ENCODE measurements around the gene SLC36A1.
"Not testable (repeated sequence)": the region's sequence is repeated elsewhere in the genome, so short reads cannot be mapped to it uniquely, and the experiment has no call there.

SLC36A1 gene

DNA sequence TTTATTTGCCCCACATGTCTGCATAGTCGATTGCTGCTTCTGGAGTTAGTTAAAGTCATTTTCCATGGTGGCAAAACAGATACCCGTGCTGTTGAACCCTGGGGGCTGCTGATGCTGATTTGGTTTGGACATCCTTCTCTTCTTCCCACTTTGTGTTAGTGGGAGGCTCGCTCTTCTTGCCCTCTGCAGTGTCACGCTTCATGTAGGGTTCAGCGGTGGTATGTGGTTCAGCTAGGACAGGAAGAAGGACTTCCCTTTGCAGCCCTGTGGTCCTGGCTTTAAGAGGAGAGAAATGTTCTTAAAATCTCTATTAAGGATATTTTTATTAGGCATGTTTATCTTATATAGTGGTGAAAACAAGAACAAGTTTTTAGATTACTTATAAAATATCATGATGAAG lies 36.2 kb downstream of the SLC36A1 start:
- DNase-seq (ENCODE audit: low read depth) = no peak

DNA sequence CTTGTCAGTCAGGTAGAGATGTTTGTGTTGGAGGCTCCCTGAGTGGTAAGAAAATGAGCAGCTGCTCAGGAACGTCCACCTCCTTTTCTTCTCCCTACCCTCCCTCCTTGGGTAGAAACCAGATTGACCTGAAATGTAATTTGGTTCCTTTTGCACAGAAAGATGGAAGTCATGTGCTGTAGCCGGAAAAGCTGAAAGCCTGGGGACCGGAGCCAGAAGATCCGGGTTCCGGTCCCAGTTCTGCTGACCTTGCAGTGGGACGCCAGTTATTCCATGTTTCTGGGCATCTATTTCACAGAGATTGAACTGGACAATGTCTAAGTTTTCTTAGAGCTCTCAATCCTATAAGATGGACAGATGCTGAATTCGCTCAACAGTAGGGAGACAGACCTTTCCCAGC lies 40.1 kb downstream of the SLC36A1 start:
- no peak for DNase-seq (ENCODE audit: low read depth)

DNA sequence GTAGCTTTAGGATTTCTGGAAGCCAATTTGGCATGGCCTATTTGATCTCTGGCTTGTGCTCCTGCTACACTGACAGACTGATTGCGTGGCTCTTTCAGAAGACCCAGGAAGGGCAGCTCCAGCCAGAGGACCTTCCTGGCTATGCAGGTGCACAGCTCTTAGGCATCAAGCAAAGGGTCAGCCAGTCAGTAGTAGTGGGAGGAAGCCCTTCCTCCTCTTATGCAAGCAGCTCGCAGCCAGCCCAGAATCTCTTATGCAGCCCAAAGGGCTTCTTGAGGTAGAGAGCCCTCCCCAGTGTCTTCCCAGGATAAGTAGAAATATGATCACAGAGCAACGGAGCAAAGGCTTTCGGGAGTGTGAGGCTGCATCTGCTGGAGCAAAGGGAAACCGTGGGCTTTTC lies 43.2 kb downstream of the SLC36A1 start:
- DNase-seq (ENCODE audit: low read depth) = no peak

- no peak for DNase-seq (ENCODE audit: low read depth)
Observed at GRCh38 chr5:151491062-151491461, 43.7 kb downstream of the SLC36A1 start.

GRCh38 chr5:151492729-151493128 lies 45.3 kb downstream of the SLC36A1 start:
- no peak for DNase-seq (ENCODE audit: low read depth)

- DNase-seq (ENCODE audit: low read depth) = no peak
Observed at GRCh38 chr5:151493665-151494064, 46.3 kb downstream of the SLC36A1 start.

DNA sequence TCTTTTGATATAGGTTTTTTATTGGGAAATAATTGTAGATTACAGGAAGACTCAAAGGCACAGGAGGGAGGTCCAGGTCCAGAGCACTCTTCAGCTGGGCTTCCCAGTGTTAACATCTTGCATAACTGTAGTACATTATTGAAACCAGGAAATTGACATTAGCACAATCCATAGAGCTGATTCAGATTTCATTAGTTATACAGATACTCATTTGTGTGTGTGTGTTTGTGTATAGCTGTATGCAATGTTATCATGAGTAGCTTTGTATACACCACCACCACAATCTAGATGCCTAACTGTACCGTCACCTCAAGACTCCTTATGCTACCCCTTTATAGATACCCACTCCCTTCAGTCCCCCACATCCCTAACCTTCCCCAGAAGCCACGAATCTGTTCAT lies 47.9 kb downstream of the SLC36A1 start:
- no peak for DNase-seq (ENCODE audit: low read depth)

DNA sequence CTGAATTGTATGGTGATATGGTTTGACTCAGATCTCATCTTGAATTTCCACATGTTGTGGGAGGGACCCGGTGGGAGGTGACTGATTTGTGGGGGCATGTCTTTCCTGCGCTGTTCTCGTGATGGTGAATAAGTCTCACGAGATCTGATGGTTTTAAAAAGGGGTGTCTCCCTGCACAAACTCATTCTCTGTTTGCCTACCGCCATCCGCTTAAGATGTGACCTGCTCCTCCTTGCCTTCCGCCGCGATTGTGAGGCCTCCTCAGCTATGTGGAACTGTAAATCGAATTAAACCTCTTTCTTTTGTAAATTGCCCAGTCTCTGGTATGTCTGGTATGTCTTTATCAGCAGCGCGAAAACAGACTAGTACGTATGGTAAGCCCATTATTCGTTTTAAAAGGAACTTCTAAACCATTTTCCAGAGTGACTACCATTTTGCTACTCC lies 48.7 kb downstream of the SLC36A1 start:
- DNase-seq (ENCODE audit: low read depth) = no peak

DNA sequence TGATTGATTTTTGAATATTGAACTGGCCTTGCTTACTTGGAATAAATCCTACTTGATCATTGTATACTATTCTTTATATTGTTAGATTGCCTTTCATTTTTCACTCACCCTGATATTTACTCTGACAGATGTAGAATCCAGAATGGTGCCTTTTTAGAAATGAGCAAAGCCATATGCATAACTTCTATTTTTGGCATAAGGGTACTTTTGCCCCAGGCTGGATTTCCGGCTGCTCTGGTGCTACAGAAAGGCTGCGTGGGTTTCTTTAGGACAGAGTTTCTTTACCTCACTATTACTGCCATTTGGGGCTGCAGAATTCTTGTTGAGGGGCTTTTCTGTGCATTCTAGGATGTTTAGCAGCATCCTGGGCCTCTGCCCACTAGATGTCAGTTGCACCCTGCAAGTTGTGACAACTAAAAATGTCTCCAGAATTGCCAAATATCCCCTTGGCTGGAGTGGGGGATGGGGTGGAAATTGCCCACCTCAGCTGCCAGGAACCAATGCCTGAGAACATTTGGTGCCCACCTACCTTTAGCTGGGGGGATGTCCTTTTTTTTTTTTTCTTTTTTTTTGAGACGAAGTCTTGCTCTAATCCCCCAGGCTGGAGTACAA lies 50.1 kb downstream of the SLC36A1 start:
- no peak for DNase-seq (ENCODE audit: low read depth)

DNA sequence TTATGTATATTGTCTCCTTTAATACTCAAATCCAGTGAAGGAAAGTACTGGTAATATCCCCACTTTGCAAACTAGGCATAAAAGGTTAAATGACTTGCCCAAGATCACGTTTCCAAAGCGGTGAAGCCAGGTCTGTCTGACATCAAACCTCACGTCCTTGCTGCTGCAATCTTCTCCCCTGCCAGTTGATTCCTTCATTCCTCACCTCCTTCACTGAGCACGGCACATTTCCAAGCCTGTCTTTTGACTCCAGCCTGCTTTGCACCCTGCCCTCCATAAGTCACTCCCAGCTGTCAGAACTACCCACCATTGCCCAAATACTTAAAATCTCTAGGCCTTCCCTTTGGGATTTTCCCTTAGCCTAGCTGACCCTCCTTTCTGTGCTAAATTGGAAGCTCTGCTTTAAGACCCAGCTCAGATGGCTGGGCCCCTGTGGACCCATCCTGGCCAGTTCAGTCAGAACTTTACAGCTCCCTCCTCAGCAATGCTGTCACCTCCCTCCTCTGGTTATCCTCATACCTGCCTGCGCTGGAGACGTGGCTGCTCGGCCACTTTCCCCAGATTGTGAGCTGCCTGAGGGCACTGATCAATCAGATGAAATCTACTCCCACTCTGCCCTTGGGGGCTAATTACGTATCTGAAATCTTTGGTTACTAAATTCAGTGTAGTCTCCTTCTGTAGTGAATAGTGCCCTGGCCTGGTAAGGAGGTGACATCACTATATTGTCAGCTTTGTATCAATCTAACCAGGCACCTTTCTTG lies 51.2 kb downstream of the SLC36A1 start:
- no peak for DNase-seq (ENCODE audit: low read depth)

GRCh38 chr5:151499501-151500035 lies 52.2 kb downstream of the SLC36A1 start:
- no peak for DNase-seq (ENCODE audit: low read depth)

GRCh38 chr5:151504006-151504405 lies 56.6 kb downstream of the SLC36A1 start:
- DNase-seq (ENCODE audit: low read depth) = no peak

DNA sequence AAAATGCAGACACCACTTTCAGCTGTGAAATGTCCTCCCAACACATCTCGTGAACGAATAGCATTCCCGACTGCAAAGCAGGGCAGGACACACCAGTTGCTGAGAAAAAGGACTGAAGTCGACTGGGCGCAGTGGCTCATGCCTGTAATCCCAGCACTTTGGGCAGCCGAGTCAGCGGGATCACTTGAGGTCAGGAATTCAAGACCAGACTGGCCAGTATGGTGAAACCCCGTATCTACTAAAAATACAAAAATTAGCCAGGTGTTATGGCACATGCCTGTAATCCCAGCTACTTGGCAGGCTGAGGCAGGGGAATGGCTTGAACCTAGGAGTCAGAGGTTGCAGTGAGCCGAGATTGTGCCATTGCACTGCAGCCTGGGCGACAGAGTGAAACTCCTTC lies 60.9 kb downstream of the SLC36A1 start:
- not testable (repeated sequence) for DNase-seq (ENCODE audit: low read depth)

GRCh38 chr5:151509231-151509630 lies 61.8 kb downstream of the SLC36A1 start:
- DNase-seq (ENCODE audit: low read depth) = no peak

- no peak for DNase-seq (ENCODE audit: low read depth)
Observed at GRCh38 chr5:151509836-151510235, 62.4 kb downstream of the SLC36A1 start.

DNA sequence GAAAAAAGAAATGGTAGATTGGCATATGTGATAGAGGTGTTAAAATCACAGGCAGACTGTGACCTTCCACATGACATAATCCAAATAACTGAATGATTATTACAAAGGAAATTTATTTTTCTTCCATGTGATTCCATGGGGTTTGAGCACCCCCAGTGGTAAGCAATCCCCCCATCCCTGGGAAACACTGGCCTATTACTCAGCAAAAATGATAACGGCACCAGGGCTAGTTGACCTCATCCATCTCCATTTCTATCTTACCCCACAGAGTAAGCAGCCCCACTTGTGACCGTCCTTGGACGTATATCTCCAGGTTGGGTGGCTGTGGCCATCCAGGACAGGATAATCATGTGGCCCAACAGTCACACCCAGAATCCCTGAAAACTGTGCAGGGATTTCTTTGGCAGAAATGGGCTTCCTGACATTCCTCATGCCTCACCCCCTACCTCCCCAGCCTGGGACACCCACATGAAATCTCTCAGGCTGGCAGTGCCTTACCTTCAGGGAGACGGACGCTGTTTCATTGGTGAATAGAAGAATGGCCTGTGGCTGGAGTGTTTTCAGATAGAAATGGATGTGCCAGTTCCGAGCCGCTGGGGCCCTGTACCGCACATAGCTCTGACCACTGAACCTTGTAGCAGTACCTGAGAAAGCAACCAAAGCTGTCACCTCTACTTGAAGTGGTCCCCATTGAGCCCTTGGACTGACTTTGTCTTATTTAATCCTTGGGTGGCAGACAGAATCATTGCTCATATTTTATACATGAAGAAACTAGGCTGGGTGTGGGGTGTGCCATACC lies 69.9 kb downstream of the SLC36A1 start:
- DNase-seq (ENCODE audit: low read depth) = no peak

DNA sequence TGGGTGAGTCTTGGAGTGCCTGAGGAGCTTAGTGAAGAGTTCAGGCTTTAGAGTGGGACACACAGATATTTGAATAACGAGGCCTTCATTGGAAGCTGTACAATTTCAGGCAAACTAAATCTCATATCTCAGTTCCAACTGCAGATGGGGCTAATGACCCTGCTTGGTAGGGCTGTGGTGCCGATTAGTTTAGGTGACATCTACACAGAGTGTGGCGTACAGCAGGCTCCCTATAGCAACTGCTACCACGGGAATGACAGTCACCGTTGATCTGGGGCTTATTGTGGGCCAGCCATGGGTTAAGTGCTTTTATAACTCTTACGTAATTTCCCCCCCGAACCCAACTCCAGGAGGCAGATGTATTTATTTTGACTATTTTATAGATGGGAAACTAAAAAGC lies 72.9 kb downstream of the SLC36A1 start:
- DNase-seq (ENCODE audit: low read depth) = no peak

GRCh38 chr5:151522226-151522625 lies 74.8 kb downstream of the SLC36A1 start:
- DNase-seq (ENCODE audit: low read depth) = no peak

DNA sequence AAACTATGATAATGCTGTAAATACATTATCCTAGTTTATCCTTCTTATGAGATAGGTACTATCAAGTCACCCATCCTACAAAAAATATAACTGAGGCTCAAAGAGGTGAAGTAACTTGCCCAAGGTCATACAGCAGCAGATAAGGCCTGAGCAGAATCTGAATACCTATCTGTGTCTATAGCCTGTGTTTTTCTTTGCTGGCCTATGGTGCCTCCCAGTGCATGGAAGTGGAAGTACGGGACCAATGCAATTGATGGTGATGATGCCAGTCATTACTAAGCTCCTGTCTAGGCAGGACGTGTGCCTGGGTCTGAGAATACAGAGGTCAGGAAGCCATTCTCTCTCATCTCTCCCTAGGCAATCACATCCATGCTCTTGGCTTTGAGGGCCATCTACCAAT lies 75.9 kb downstream of the SLC36A1 start:
- no peak for DNase-seq (ENCODE audit: low read depth)

DNA sequence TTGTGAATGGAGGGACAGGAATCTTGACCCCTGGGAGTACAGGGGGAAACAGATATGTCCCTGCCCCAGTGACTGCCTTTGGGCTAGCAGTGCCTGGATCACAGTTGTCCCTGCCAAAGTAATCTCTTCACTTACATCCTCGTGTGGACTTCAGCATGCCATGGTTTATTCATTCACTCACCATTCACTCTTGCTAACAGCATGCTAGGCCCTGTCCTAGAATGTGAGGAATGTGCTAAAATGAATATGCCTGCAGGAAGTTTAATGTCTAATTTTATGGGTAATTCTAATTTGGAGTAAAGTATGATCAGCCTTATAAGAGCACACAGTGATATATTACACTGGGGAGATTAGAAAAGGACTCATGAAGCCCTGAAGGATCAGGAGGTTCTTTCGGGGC lies 80.8 kb downstream of the SLC36A1 start:
- DNase-seq (ENCODE audit: low read depth) = no peak

DNA sequence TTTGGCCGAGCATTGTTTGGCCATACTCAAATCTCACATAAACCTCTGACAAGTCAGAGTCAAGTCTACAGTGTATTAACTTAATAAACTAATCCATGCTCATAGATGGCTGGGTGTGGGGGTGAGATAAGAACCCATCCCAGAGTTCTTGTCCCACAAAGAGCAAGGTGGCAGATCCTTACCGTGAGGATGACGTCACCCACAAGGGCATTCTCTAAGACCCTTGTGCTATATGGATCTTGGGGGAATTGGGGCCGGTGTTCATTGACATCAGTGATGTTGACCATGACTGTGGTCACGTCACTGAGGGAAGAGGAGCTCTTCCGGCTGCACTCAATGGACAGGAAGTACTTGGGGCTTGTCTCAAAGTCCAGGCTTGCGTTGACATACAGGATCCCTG lies 81.6 kb downstream of the SLC36A1 start:
- no peak for DNase-seq (ENCODE audit: low read depth)

DNA sequence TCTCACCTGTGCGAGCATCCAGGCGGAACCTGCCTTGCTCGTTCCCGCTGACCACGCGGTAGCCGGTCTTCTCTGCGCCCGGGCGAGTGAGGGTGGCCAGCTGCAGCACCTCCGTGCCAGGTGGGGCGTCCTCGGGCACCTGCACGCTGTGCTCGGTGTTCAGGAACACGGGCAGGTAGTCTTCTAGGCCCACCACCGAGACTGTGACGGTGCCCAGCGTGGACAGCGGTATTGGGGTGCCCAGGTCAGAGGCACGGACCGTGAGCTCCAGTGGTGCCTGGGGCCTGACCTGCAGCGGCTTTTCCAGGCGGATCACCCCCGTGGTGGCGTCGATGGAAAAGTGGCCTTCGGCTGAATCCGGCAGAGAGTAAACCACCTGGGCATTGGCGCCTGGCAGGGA lies 84.2 kb downstream of the SLC36A1 start:
- no peak for DNase-seq (ENCODE audit: low read depth)

- DNase-seq (ENCODE audit: low read depth) = no peak
Observed at GRCh38 chr5:151532416-151532815, 85.0 kb downstream of the SLC36A1 start.
